Measurements from ENCODE around the gene RTL3. TPM values are rescaled to one million over a fixed set of nuclear protein-coding genes. Genes with fewer than 3 reads are reported as not detected.

Gene RTL3
- polyA plus RNA-seq, 1 donor (not counting 4 experiments of a cell fraction or from before 2014, with no cell fraction given): not detected

DNA sequence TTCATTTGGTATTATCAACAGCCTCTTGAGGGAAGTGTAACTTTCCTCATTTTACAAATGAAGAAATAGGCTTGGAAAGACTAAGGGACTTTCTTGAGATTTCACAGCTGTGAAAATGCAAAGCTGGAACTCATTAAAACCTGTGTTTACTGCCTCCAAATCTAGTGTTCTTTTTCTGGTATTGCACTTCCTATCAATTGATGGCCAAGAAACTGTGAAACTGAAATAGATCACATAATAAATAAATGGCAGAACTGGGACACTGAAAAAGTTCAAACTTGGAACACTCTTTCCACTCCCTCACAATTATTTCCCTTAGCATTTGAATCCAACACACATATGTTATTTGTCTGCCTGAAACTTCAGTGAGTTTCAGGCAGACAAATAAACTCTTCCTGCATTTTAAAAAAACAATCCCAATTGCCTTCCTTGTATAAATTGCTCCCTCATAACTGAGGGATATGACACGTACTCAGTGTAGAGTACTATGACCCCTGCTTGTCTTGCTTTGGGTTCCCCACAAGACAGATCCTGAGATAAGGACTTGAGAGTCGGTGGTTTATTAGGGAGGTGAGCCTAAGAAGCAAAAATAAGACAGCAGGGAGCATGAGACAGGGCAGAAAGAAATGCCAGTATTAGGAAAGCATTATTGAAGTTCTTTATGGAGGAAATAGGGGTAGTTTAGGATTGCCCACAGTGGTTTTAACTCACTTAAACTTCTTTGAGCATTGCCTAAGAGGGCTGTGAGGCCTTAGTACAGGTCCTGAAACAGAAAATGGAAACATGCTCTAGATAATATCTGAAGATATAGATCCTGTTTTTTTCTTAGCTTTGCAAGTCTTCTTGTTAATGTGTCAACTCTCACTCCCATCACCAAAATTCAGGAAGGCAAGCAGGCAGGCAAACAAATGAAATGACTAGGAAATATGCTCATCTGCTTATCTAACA, 33.9 kb downstream of the RTL3 start:
- H3K4me2 ChIP-seq (ENCODE audit: control insufficient read depth, extremely low read depth, insufficient read depth, low read depth, low read length): no peak overlapping the region
- H3K4me3 ChIP-seq (ENCODE audit: control insufficient read depth in 2 of 3, extremely low read depth in 1 of 3, insufficient read depth in 2 of 3, low read depth in 1 of 3, low read length in 3 of 3): no peak overlapping the region
- H3K9ac ChIP-seq (ENCODE audit: control insufficient read depth, extremely low read depth, insufficient read depth, low read length): no peak overlapping the region
- no peaks in the 10 kb centered on the region for H3K27me3 ChIP-seq (ENCODE audit: control insufficient read depth, extremely low read depth, insufficient read depth, low read length)
- dilution Hi-C loops (cut with MboI; ENCODE audit: extremely low pct_ligation_motif_present, low sequenced_read_pairs): no loop called here
- no peak overlapping the region for H2AFZ ChIP-seq (ENCODE audit: control insufficient read depth, low read length)
- DNase-seq (ENCODE audit: low read depth, low spot score): no peak
- H4K20me1 ChIP-seq (ENCODE audit: control insufficient read depth, extremely low read depth, insufficient read depth, low read length): no peaks in the 10 kb centered on the region
- H3K27ac ChIP-seq (ENCODE audit: control insufficient read depth, insufficient read depth, low read length): no peak overlapping the region
- H3K79me2 ChIP-seq (ENCODE audit: control insufficient read depth, insufficient read depth, low read length): no peaks in the 10 kb centered on the region
- no peaks in the 10 kb centered on the region for H3K9me1 ChIP-seq (ENCODE audit: control insufficient read depth, extremely low read depth, insufficient read depth, low read length)
- H3K4me1 ChIP-seq (ENCODE audit: control insufficient read depth, extremely low read depth, insufficient read depth, low read length): no peaks in the 10 kb centered on the region
- no peaks in the 10 kb centered on the region for H3K9me3 ChIP-seq (ENCODE audit: control insufficient read depth, low read depth, low read length)
- no peak for FAIRE-seq
- TF ChIP-seq, protein P1, sequence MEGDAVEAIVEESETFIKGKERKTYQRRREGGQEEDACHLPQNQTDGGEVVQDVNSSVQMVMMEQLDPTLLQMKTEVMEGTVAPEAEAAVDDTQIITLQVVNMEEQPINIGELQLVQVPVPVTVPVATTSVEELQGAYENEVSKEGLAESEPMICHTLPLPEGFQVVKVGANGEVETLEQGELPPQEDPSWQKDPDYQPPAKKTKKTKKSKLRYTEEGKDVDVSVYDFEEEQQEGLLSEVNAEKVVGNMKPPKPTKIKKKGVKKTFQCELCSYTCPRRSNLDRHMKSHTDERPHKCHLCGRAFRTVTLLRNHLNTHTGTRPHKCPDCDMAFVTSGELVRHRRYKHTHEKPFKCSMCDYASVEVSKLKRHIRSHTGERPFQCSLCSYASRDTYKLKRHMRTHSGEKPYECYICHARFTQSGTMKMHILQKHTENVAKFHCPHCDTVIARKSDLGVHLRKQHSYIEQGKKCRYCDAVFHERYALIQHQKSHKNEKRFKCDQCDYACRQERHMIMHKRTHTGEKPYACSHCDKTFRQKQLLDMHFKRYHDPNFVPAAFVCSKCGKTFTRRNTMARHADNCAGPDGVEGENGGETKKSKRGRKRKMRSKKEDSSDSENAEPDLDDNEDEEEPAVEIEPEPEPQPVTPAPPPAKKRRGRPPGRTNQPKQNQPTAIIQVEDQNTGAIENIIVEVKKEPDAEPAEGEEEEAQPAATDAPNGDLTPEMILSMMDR (optimal IDR thresholded peaks at IDR 0.05 in 1 of 3, IDR thresholded peaks at IDR 0.05 in 1 of 3, conservative IDR thresholded peaks at IDR 0.05 in 1 of 3; ENCODE audit: extremely low read depth in 1 of 3, insufficient read depth in 2 of 3, low read length in 3 of 3): no peak
- TF ChIP-seq EZH2 (IDR thresholded peaks at IDR 0.05; ENCODE audit: low read length): no peak
- no peaks in the 10 kb centered on the region for H3K36me3 ChIP-seq (ENCODE audit: control insufficient read depth in 2 of 2, extremely low read depth in 1 of 2, insufficient read depth in 2 of 2, low read length in 2 of 2)

DNA sequence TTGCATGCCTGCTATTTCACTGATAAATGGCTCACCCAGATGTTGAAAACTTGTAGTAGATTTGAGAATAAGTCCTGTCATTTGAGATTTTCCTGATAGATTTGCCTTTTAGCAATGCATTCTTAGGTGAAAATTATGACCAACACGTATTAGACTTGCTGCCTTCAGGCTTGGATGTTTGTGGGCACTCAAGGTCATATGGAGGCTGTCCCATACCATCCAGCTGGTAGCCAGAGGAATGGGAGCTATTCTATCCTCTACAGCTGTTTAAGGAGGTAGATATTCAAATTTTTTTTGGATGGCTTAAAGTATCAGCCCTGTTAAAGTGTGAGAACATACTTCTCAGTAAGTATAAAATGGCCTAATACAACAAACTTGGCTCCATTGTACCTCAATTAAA, 34.7 kb downstream of the RTL3 start:
- Histone ChIP-seq H3K4me2 (ENCODE audit: control insufficient read depth, extremely low read depth, insufficient read depth, low read depth, low read length) (no peak overlapping the region), H3K9me1 (ENCODE audit: control insufficient read depth, extremely low read depth, insufficient read depth, low read length) (no peaks in the 10 kb centered on the region), H3K4me3 (ENCODE audit: control insufficient read depth in 2 of 3, extremely low read depth in 1 of 3, insufficient read depth in 2 of 3, low read depth in 1 of 3, low read length in 3 of 3) (no peak overlapping the region), H3K27me3 (ENCODE audit: control insufficient read depth, extremely low read depth, insufficient read depth, low read length) (no peaks in the 10 kb centered on the region), H3K36me3 (ENCODE audit: control insufficient read depth in 2 of 2, extremely low read depth in 1 of 2, insufficient read depth in 2 of 2, low read length in 2 of 2) (no peaks in the 10 kb centered on the region), H2AFZ (ENCODE audit: control insufficient read depth, low read length) (no peak overlapping the region), H3K9me3 (ENCODE audit: control insufficient read depth, low read depth, low read length) (no peaks in the 10 kb centered on the region), H3K27ac (ENCODE audit: control insufficient read depth, insufficient read depth, low read length) (no peak overlapping the region), H3K79me2 (ENCODE audit: control insufficient read depth, insufficient read depth, low read length) (no peaks in the 10 kb centered on the region), H3K9ac (ENCODE audit: control insufficient read depth, extremely low read depth, insufficient read depth, low read length) (no peak overlapping the region), H4K20me1 (ENCODE audit: control insufficient read depth, extremely low read depth, insufficient read depth, low read length) (no peaks in the 10 kb centered on the region), H3K4me1 (ENCODE audit: control insufficient read depth, extremely low read depth, insufficient read depth, low read length) (no peaks in the 10 kb centered on the region)
- no peak for FAIRE-seq
- TF ChIP-seq EZH2 (IDR thresholded peaks at IDR 0.05; ENCODE audit: low read length): no peak
- TF ChIP-seq, protein P1 (optimal IDR thresholded peaks at IDR 0.05 in 1 of 3, IDR thresholded peaks at IDR 0.05 in 1 of 3, conservative IDR thresholded peaks at IDR 0.05 in 1 of 3; ENCODE audit: extremely low read depth in 1 of 3, insufficient read depth in 2 of 3, low read length in 3 of 3): no peak
- dilution Hi-C loops (cut with MboI; ENCODE audit: extremely low pct_ligation_motif_present, low sequenced_read_pairs): no loop called here
- no peak for DNase-seq (ENCODE audit: low read depth, low spot score)
